CD14-positive monocyte (primary cell): ENCODE data around the gene TEX48. TPM values are rescaled to one million over a fixed set of nuclear protein-coding genes. Genes with fewer than 3 reads are reported as not detected.

Experiments used
- DNase-seq, 3 donors: peaks; one replicate each; pipeline ENCODE4 v3.0.0-alpha.2; 2011 to 2022
- H2AFZ ChIP-seq: 2 replicates; pipeline ENCODE4 v1.6.0; 2012; ENCODE audit warnings: mild to moderate bottlenecking, low read depth, low read length, inconsistent platforms; ENCODE audit not compliant: insufficient read depth, poor library complexity, severe bottlenecking
- H3K27ac ChIP-seq, 2 donors: 1 replicate in 1 of 2; 2 replicates in 1 of 2; pipeline ENCODE4 v1.5.1; 2012 to 2013; ENCODE audit warnings: low read length in 2 of 2, control low read depth in 1 of 2, inconsistent platforms in 1 of 2, low read depth in 1 of 2, mild to moderate bottlenecking in 1 of 2
- H3K27me3 ChIP-seq, 2 donors: one replicate each; pipeline versions ENCODE4 v1.6.0 to v1.6.1; 2011 to 2013; ENCODE audit warnings: low read length in 2 of 2; ENCODE audit not compliant: control insufficient read depth in 2 of 2, insufficient read depth in 2 of 2
- H3K36me3 ChIP-seq, 2 donors: replicated peaks in 1 of 2; 1 replicate in 1 of 2; 2 replicates in 1 of 2; pipeline versions ENCODE4 v1.5.1 to v1.6.1; 2012 to 2013; ENCODE audit warnings: low read length in 2 of 2, control low read depth in 1 of 2, inconsistent platforms in 1 of 2, mild to moderate bottlenecking in 1 of 2; ENCODE audit not compliant: insufficient read depth in 2 of 2, control insufficient read depth in 1 of 2
- H3K4me1 ChIP-seq, 2 donors: 1 replicate in 1 of 2; 2 replicates in 1 of 2; pipeline versions ENCODE4 v1.5.1 to v1.6.1; 2012 to 2013; ENCODE audit warnings: low read length in 2 of 2, control low read depth in 1 of 2, inconsistent platforms in 1 of 2, mild to moderate bottlenecking in 1 of 2, moderate library complexity in 1 of 2; ENCODE audit not compliant: insufficient read depth in 2 of 2, control insufficient read depth in 1 of 2
- H3K4me2 ChIP-seq: replicated peaks from 2 replicates; pipeline ENCODE3; 2012; ENCODE audit warnings: low read length, moderate library complexity, mild to moderate bottlenecking; ENCODE audit not compliant: poor library complexity, severe bottlenecking; ENCODE audit errors: extremely low read depth
- H3K4me3 ChIP-seq, 3 experiments: fragments of 200-600 bp in 1 of 3; sonication (generic) in 1 of 3; replicated peaks in 1 of 3; 1 replicate in 2 of 3; 2 replicates in 1 of 3; pipeline ENCODE4 v1.5.1; 2011 to 2013; ENCODE audit warnings: low read length in 3 of 3, mild to moderate bottlenecking in 3 of 3, control low read depth in 2 of 3, low read depth in 2 of 3, inconsistent platforms in 1 of 3, moderate library complexity in 1 of 3
- H3K79me2 ChIP-seq: 2 replicates; pipeline ENCODE4 v1.6.0; 2012; ENCODE audit warnings: mild to moderate bottlenecking, control low read depth, inconsistent platforms, low read length, moderate library complexity; ENCODE audit not compliant: insufficient read depth
- H3K9ac ChIP-seq: 2 replicates; pipeline ENCODE4 v1.6.0; 2017; ENCODE audit warnings: low read length, mild to moderate bottlenecking; ENCODE audit not compliant: insufficient read depth, poor library complexity, severe bottlenecking
- H3K9me3 ChIP-seq, 2 donors: replicated peaks in 1 of 2; 1 replicate in 1 of 2; 2 replicates in 1 of 2; pipeline versions ENCODE4 v1.5.1 to v1.6.1; 2012 to 2013; ENCODE audit warnings: low read length in 2 of 2, control low read depth in 1 of 2; ENCODE audit not compliant: control insufficient read depth in 1 of 2, insufficient read depth in 1 of 2
- H4K20me1 ChIP-seq: 2 replicates; pipeline ENCODE4 v1.6.0; 2012; ENCODE audit warnings: mild to moderate bottlenecking, low read length, control low read depth, moderate library complexity; ENCODE audit not compliant: insufficient read depth
- H3K27ac Mint-ChIP-seq, 7 donors: one replicate each; pipeline ENCODE4 v1.8.0; 2020; ENCODE audit warnings: mild to moderate bottlenecking in 7 of 7, mixed read lengths in 7 of 7, moderate library complexity in 6 of 7, inconsistent platforms in 2 of 7
- H3K27me3 Mint-ChIP-seq, 3 donors: one replicate each; pipeline ENCODE4 v1.8.0; 2021 to 2022; ENCODE audit warnings: low read depth in 3 of 3, mild to moderate bottlenecking in 3 of 3, mixed read lengths in 3 of 3, moderate library complexity in 3 of 3, inconsistent platforms in 1 of 3
- H3K36me3 Mint-ChIP-seq, 2 donors: one replicate each; pipeline ENCODE4 v1.8.0; 2020; ENCODE audit warnings: mixed read lengths in 2 of 2, inconsistent platforms in 1 of 2, mild to moderate bottlenecking in 1 of 2
- H3K4me1 Mint-ChIP-seq: one replicate; pipeline ENCODE4 v1.8.0; 2020; ENCODE audit warnings: mild to moderate bottlenecking, mixed read lengths
- H3K4me3 Mint-ChIP-seq, 2 donors: one replicate each; pipeline ENCODE4 v1.8.0; 2020; ENCODE audit warnings: mild to moderate bottlenecking in 2 of 2, mixed read lengths in 2 of 2, moderate library complexity in 1 of 2
- H3K9me3 Mint-ChIP-seq, 7 donors: one replicate each; pipeline ENCODE4 v1.8.0; 2020 to 2022; ENCODE audit warnings: mixed read lengths in 7 of 7, mild to moderate bottlenecking in 6 of 7, moderate library complexity in 6 of 7, inconsistent platforms in 2 of 7
- CTCF ChIP-seq: fragments of 200-600 bp; IDR thresholded peaks from one replicate; pipeline ENCODE4 v1.8.0; 2022; ENCODE audit warnings: antibody characterized with exemption, mild to moderate bottlenecking
- WGBS: methylation state at CpG from one replicate; pipeline ENCODE4 v1.1.5; 2013; ENCODE audit warnings: missing lambda C conversion rate; ENCODE audit not compliant: insufficient coverage; 5-methylcytosine and 5-hydroxymethylcytosine counted together
- intact Hi-C, 2 donors: fragments of 100-400 bp; cut with micrococcal nuclease; formaldehyde crosslinking; loops; one replicate each; pipeline versions ENCODE4 v1.15.0 to v1.15.1; 2023
- polyA plus RNA-seq, 3 donors: library from polyadenylated mRNA; depleted of rRNA in 1 of 3; unstranded in 2 of 3; stranded (reverse) in 1 of 3; fragments of 300-500 nt in 2 of 3; fragments of >200 nt in 1 of 3; fragmentation: Illumina TruSeq in 2 of 3; gene quantifications; 1 replicate in 2 of 3; 2 replicates in 1 of 3; pipeline ENCODE4 v1.2.3, GENCODE V29; 2012 to 2021

TEX48 gene
- polyA plus RNA-seq, 3 donors, result not detected

DNA sequence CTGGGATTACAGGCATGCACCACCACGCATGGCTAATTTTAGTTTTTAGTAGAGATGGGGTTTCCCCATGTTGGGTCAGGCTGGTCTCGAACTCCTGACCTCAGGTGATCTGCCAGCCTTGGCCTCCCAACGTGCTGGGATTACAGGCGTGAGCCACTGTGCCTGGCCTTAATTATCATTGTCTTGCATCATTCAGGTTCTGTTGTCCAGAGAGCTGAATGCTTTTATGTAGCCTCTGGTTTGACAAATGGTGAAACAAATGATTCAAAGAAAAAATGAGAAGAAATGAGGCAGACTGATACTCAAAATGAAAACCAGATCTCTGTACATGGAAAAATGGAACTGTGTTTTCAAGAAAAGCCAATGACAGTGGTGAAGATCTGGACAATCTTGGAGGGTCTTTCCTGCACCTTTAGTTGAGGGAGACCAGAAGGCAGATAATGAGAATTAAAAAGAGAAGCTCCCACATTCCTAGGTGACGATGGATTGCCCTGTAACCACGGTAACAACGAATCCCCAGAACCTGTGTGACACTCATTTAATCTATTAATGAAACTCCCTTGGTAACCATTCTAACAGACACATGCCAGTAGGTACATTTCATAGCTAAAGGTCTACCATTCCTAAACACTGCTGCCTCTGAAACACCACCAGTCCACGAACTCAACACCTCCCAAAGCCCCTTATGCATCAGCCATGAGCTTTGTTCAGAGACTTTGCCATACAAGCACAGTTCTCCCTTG lies 1.6 kb downstream of the TEX48 start:
- H3K4me3 Mint-ChIP-seq, result no peak overlapping the region
- Histone ChIP-seq H3K79me2 (no peaks in the 10 kb centered on the region), H3K9ac (no peak overlapping the region), H3K27me3 (no peaks in the 10 kb centered on the region), H4K20me1 (no peaks in the 10 kb centered on the region), H3K4me1 (peaks cover 0 to 3% of the 10 kb centered on the region in 2 donors), H3K9me3 (no peaks in the 10 kb centered on the region), H3K36me3 (no peaks in the 10 kb centered on the region), H3K4me3 (no peak overlapping the region), H3K27ac (no peak overlapping the region), H3K4me2 (no peak overlapping the region), H2AFZ (no peak overlapping the region)
- H3K36me3 Mint-ChIP-seq, result no peaks in the 10 kb centered on the region
- intact Hi-C loops, result loop anchor here (2.0 to 10.0 kb wide), 5 partner anchors 54 to 844 kb away; no protein-coding TSS in a partner anchor
- H3K9me3 Mint-ChIP-seq, result no peaks in the 10 kb centered on the region
- WGBS, result 98% methylated on average over 7 of the region's 8 CpGs
- TF ChIP-seq CTCF, result no peak
- H3K27me3 Mint-ChIP-seq, result peaks cover 0 to 6% (median 0%) of the 10 kb centered on the region in 3 donors
- H3K4me1 Mint-ChIP-seq, result peaks cover 10% of the 10 kb centered on the region
- no peak overlapping the region for H3K27ac Mint-ChIP-seq
- no peak for DNase-seq

GRCh38 chr9:114678795-114679194 lies 3.2 kb downstream of the TEX48 start:
- no peak for TF ChIP-seq CTCF
- intact Hi-C loops, result loop anchor here (10.0 kb wide), 1 partner anchor 226 kb away; no protein-coding TSS in a partner anchor
- H3K27me3 Mint-ChIP-seq, result peaks cover 0 to 8% (median 0%) of the 10 kb centered on the region in 3 donors

More at GRCh38 chr9:114678795-114679194, 3.2 kb downstream of the TEX48 start:
- H3K79me2 ChIP-seq, result no peaks in the 10 kb centered on the region
- no peak overlapping the region for H2AFZ ChIP-seq
- H3K36me3 Mint-ChIP-seq, result no peaks in the 10 kb centered on the region
- H4K20me1 ChIP-seq, result no peaks in the 10 kb centered on the region
- H3K27me3 ChIP-seq, result no peaks in the 10 kb centered on the region
- no peaks in the 10 kb centered on the region for H3K9me3 ChIP-seq
- no peak overlapping the region for H3K9ac ChIP-seq
- H3K4me3 Mint-ChIP-seq, result no peak overlapping the region
- H3K27ac Mint-ChIP-seq, result peak overlapping the region in 1 of 7 donors; percentile 11
- peaks cover 12% of the 10 kb centered on the region for H3K4me1 Mint-ChIP-seq
- no peak overlapping the region for H3K4me3 ChIP-seq
- no peak for DNase-seq
- H3K4me2 ChIP-seq, result no peak overlapping the region
- H3K9me3 Mint-ChIP-seq, result no peaks in the 10 kb centered on the region
- no peaks in the 10 kb centered on the region for H3K36me3 ChIP-seq
- no peak overlapping the region for H3K27ac ChIP-seq
- H3K4me1 ChIP-seq, result peaks cover 0 to 3% of the 10 kb centered on the region in 2 donors
